Thoracic aorta (tissue), 2 donors: ENCODE measurements around the gene COLEC12. TPM values are rescaled to one million over a fixed set of nuclear protein-coding genes. Genes with fewer than 3 reads are reported as not detected.

Experiments used
- total RNA-seq, 2 donors: library from RNA; depleted of rRNA; stranded (reverse); fragments of >200 nt; gene quantifications; one replicate each; pipeline versions ENCODE4 v1.1.0 to v1.2.3, GENCODE V29; 2016

COLEC12 gene
- total RNA-seq, 2 donors from 2014 or later: 19.3 to 21.3 TPM

Other genes starting within 250 kb of the COLEC12 start
- 100 to 1,000 TPM in 1 of 2 donors, 10 to 100 TPM in 1; 57.4 to 126 TPM for gene THOC1, start 232.7 kb downstream of the COLEC12 start, total RNA-seq
- gene CETN1, start 79.7 kb upstream of the COLEC12 start, total RNA-seq: not detected
- gene CLUL1, start 96.3 kb upstream of the COLEC12 start, total RNA-seq: under 1 TPM in 1 of 2 donors, not detected in 1; 0.99 TPM
- 1 to 10 TPM; 1.2 to 8.2 TPM for gene TYMS, start 157.0 kb upstream of the COLEC12 start, total RNA-seq
- gene ENOSF1, start 211.9 kb upstream of the COLEC12 start, total RNA-seq: 10 to 100 TPM; 77.8 to 85.9 TPM